Mucosa of stomach (tissue), 1 donor: ENCODE data around the gene ANKRD20A1.
"Not testable (repeated sequence)": the region's sequence is repeated elsewhere in the genome, so short reads cannot be mapped to it uniquely, and the experiment has no call there.

Experiments
- H3K27me3 ChIP-seq: one replicate; pipeline ENCODE4 v1.7.0; 2013; ENCODE audit warnings: mild to moderate bottlenecking, low read length; ENCODE audit not compliant: control insufficient read depth, insufficient read depth
- H3K36me3 ChIP-seq: one replicate; pipeline ENCODE4 v1.7.0; 2013; ENCODE audit warnings: low read length; ENCODE audit not compliant: control insufficient read depth, insufficient read depth
- H3K4me1 ChIP-seq: one replicate; pipeline ENCODE4 v1.7.0; 2013; ENCODE audit warnings: mild to moderate bottlenecking, low read length; ENCODE audit not compliant: control insufficient read depth, insufficient read depth
- H3K4me3 ChIP-seq: one replicate; pipeline ENCODE4 v1.7.0; 2013; ENCODE audit warnings: low read length
- H3K9ac ChIP-seq: one replicate; pipeline ENCODE4 v1.7.0; 2013; ENCODE audit warnings: mild to moderate bottlenecking, low read length, moderate library complexity
- H3K9me3 ChIP-seq: one replicate; pipeline ENCODE4 v1.7.0; 2013; ENCODE audit warnings: mild to moderate bottlenecking, low read length, moderate library complexity; ENCODE audit not compliant: control insufficient read depth
- donor health status: Pancreatic carcinoma.

Gene ANKRD20A1

GRCh38 chr9:67858871-67859270, at the start of gene ANKRD20A1:
ANKRD20A1 (plus strand) TSS chr9:67858931; CDS start chr9:67859427, 496 bp downstream.
- H3K4me1 ChIP-seq, H3K27me3 ChIP-seq, H3K4me3 ChIP-seq, H3K9me3 ChIP-seq, H3K9ac ChIP-seq, H3K36me3 ChIP-seq: not testable (repeated sequence)

GRCh38 chr9:67832088-67832487, 26.6 kb upstream of the ANKRD20A1 start:
- H3K36me3 ChIP-seq, H3K9ac ChIP-seq, H3K9me3 ChIP-seq, H3K4me1 ChIP-seq, H3K27me3 ChIP-seq, H3K4me3 ChIP-seq: not testable (repeated sequence)
